Measurements from ENCODE around the gene PAH. TPM values are rescaled to one million over a fixed set of nuclear protein-coding genes. Genes with fewer than 3 reads are reported as not detected.

Gene PAH
- total RNA-seq, 4 donors from 2014 or later, result 1.5 TPM; not detected in 3

DNA sequence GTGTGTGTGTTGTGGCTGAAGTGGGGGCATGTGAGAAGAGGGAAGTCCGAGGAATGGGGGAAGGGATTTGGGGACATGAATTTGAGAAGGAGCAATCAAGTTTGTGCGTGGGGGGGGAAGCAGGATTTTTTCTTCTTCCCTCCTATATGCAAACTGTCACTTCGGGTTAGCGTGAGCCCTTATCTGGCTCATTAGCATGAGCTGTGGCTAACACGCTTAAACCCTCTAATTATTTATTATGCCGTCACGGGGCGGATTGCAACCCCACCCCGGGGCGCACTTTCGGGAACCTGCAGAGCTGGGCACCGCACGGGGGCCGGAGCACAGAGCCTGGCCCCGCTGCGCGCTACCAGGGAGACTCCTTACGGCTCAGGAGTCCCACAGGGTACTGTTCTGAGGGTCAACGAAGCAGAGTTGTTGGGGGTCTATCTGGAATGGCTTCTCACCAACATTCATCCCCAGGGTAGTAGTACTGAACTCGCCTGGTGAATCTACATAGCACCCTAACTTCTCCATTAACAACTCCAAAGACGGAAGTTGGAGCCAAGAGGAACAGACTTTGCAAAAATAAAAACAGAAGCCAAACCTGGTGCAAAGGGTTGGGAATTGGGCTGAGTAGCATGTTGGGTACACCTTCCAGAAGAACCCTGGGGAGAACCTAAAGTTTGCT, 34.0 kb upstream of the PAH start:
- H3K4me1 ChIP-seq, result peaks cover 0 to 19% (median 0%) of the 10 kb centered on the region in 4 donors
- WGBS, 2 donors, result 11 to 12% methylated on average over 16 to 21 of the region's 21 CpGs
- H3K27me3 ChIP-seq, result peaks cover 0 to 63% of the 10 kb centered on the region in 2 donors
- no peaks in the 10 kb centered on the region for H3K36me3 ChIP-seq
- no peaks in the 10 kb centered on the region for H3K9me3 ChIP-seq
- no peak overlapping the region for H3K4me3 ChIP-seq
- H3K27ac ChIP-seq, result no peak overlapping the region
- no peak for DNase-seq (ENCODE audit: low spot score in 2 of 2)
- TF ChIP-seq, protein P1, sequence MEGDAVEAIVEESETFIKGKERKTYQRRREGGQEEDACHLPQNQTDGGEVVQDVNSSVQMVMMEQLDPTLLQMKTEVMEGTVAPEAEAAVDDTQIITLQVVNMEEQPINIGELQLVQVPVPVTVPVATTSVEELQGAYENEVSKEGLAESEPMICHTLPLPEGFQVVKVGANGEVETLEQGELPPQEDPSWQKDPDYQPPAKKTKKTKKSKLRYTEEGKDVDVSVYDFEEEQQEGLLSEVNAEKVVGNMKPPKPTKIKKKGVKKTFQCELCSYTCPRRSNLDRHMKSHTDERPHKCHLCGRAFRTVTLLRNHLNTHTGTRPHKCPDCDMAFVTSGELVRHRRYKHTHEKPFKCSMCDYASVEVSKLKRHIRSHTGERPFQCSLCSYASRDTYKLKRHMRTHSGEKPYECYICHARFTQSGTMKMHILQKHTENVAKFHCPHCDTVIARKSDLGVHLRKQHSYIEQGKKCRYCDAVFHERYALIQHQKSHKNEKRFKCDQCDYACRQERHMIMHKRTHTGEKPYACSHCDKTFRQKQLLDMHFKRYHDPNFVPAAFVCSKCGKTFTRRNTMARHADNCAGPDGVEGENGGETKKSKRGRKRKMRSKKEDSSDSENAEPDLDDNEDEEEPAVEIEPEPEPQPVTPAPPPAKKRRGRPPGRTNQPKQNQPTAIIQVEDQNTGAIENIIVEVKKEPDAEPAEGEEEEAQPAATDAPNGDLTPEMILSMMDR (IDR thresholded peaks at IDR 0.05), result no peak
- TF ChIP-seq EP300 (IDR thresholded peaks at IDR 0.05) (no peak), POLR2A (IDR thresholded peaks at IDR 0.05) (no peak)

DNA sequence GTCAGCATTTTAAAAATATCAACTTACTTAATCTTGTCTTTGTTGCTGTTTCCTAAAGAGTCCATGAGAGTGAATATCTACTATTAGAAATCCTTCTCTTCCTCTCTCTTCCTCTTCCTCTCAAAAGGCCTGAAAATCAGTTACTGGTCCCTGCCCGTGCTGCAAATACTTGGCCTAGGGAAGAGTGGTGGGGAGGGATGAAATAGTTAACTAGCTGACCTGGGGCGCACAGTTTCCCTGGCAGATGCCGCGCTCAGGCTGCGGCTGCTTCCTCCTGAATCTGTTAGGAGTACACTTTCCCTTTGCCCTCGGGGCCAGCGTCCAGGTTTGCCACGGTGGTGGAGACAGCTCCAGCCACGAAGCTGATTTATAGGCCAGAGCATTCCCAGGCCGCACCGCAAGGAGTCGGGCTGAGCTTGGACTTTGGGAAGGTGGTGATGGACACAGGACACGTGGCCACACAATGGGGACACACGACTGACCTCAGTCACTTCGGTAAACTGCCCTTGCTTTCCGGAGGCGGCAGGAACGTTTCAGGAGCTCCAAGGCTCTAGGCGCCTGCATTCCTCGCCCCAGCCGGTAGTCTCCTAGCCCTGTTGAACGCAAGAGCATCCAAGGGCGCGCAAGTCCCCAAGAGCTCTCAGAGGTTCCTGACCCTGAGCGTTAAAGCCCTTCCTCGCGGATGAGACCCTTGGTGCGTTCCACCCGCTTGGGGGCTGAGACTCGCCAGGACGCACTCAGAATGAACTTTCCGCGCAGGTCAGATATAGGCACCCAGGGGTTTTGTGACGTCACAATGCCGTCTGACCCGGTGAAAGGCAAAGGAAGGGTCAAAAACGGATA, 33.3 kb upstream of the PAH start:
- Histone ChIP-seq H3K9me3 (no peaks in the 10 kb centered on the region), H3K27ac (no peak overlapping the region), H3K36me3 (no peaks in the 10 kb centered on the region), H3K4me1 (peaks cover 0 to 18% (median 0%) of the 10 kb centered on the region in 4 donors), H3K27me3 (peaks cover 0 to 56% of the 10 kb centered on the region in 2 donors), H3K4me3 (no peak overlapping the region)
- TF ChIP-seq EP300 (IDR thresholded peaks at IDR 0.05) (no peak), POLR2A (IDR thresholded peaks at IDR 0.05) (no peak)
- TF ChIP-seq, protein P1 (IDR thresholded peaks at IDR 0.05), result peak in 2 of 5 experiments; percentile 12
- WGBS, 2 donors, result 9 to 14% methylated on average over 24 to 37 of the region's 37 CpGs
- DNase-seq (ENCODE audit: low spot score in 2 of 2), result no peak

DNA sequence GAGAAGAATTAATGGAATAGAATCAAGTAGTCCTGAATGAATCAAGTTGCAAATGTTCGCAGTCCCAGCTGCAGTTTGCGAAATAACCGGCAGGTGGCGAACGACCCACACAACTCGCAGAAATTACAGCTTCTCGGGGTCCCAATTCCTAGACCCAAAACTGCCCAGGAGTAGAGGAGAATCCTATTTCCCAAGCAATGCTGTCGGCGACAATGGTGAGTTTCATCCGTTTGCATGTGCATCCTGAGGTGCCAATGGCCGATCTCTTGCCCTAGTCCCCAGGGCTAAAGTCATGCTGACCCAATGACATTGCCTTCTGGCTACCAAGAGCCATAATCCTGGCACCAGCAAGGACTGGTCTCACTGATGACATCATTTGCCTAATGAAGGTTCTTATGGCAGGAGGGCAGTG, 31.9 kb upstream of the PAH start:
- H3K27me3 ChIP-seq, result peaks cover 0 to 42% of the 10 kb centered on the region in 2 donors
- TF ChIP-seq EP300 (IDR thresholded peaks at IDR 0.05) (no peak), POLR2A (IDR thresholded peaks at IDR 0.05) (no peak)
- TF ChIP-seq, protein P1 (IDR thresholded peaks at IDR 0.05), result peak; percentile 68 to 90 (median 75)
- no peaks in the 10 kb centered on the region for H3K9me3 ChIP-seq
- DNase-seq (ENCODE audit: low spot score in 2 of 2), result peak; percentile 40 to 66
- H3K27ac ChIP-seq, result no peak overlapping the region
- no peaks in the 10 kb centered on the region for H3K36me3 ChIP-seq
- H3K4me1 ChIP-seq, result peaks cover 0 to 18% (median 0%) of the 10 kb centered on the region in 4 donors
- no peak overlapping the region for H3K4me3 ChIP-seq
- 6 to 7% methylated on average over 11 of the region's 11 CpGs for WGBS, 2 donors

DNA sequence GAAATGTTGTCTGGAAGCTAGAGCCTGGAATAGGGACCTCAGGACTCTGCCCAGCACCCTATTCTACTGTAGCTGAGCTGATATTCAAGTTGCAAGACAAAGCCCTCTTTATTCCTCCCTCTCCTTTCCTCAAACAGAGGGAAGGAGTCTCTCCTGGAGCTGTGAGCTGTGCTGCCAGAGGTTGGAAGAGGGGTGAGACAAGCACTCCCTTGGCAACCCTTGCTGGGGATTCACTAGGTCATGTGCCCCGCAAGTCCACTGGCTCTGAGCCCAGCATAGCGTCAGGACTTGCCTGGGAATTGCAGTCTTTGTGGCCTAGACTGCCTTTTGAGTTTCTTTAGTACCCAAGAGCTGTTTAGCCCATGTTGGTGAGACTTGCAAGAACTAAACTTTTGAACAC, 29.0 kb upstream of the PAH start:
- Histone ChIP-seq H3K9me3 (peaks cover 0 to 10% (median 0%) of the 10 kb centered on the region in 4 donors), H3K27me3 (peaks cover 0 to 22% of the 10 kb centered on the region in 2 donors), H3K27ac (no peak overlapping the region), H3K4me3 (no peak overlapping the region), H3K4me1 (peaks cover 0 to 16% (median 0%) of the 10 kb centered on the region in 4 donors), H3K36me3 (no peaks in the 10 kb centered on the region)
- 46% methylated on average over 2 of the region's 2 CpGs; no CpG with 5 or more reads in 1 of the 2 donors for WGBS, 2 donors
- no peak for DNase-seq (ENCODE audit: low spot score in 2 of 2)
- TF ChIP-seq EP300 (IDR thresholded peaks at IDR 0.05), result no peak
- TF ChIP-seq, protein P1 (IDR thresholded peaks at IDR 0.05), result no peak
- TF ChIP-seq POLR2A (IDR thresholded peaks at IDR 0.05), result no peak
